HepG2 (cell line): ENCODE measurements around the gene SH3PXD2A. TPM values are rescaled to one million over a fixed set of nuclear protein-coding genes. Genes with fewer than 3 reads are reported as not detected.

Experiments used
- ATAC-seq: fragments of 200-7000 bp; cut with Tn5 transposase; 3 replicates; pipeline ENCODE4 v1.9.1; 2020; ENCODE audit warnings: mild to moderate bottlenecking, moderate library complexity
- BruUV-seq: library from RNA; stranded (reverse); fragments of 400-500 nt; replicated peaks from 2 replicates; lab custom pipeline; 2021; lab: Mats Ljungman, UMichigan
- CTCF ChIA-PET: fragments of 300-600 bp; formaldehyde crosslinking; extraction: SDS; loops from one replicate; lab custom pipeline; 2021; ENCODE audit warnings: low total read pairs, inconsistent platforms, low intra/inter-chr PET ratio; lab: Yijun Ruan, JAX
- POLR2A ChIA-PET: fragments of 350-600 bp; sonication (Branson Sonifier 250); formaldehyde crosslinking; loops from one replicate; lab custom pipeline; 2020; ENCODE audit warnings: antibody characterized with exemption, inconsistent platforms; lab: Yijun Ruan, JAX
- DNase-seq: peaks from one replicate; pipeline ENCODE4 v3.0.0-alpha.2; 2015; ENCODE audit warnings: low spot score
- FAIRE-seq: peaks from 3 replicates; lab custom pipeline; 2011; peaks lifted over from hg19 to GRCh38; lab: Jason Lieb, UNC
- H2AFZ ChIP-seq: one replicate; pipeline ENCODE4 v1.6.1; 2011; ENCODE audit warnings: low read length, inconsistent platforms
- H3K27ac ChIP-seq: fragments of 300-600 bp; 3 replicates; pipeline ENCODE4 v1.8.0; 2011; ENCODE audit warnings: mixed run types, mild to moderate bottlenecking, mixed read lengths, low read length, inconsistent platforms; ENCODE audit not compliant: insufficient read depth; ENCODE audit errors: extremely low read length
- H3K27me3 ChIP-seq, 2 experiments: fragments of 200-600 bp in 1 of 2; 2 replicates in 1 of 2; 3 replicates in 1 of 2; pipeline versions ENCODE4 v1.6.0 to v1.8.0; 2011; ENCODE audit warnings: low read length in 2 of 2, mild to moderate bottlenecking in 2 of 2, moderate library complexity in 2 of 2, inconsistent platforms in 1 of 2; ENCODE audit not compliant: insufficient read depth in 2 of 2, control insufficient read depth in 1 of 2
- H3K36me3 ChIP-seq, 2 experiments: fragments of 200-600 bp in 1 of 2; replicated peaks in 1 of 2; 2 replicates in 1 of 2; 3 replicates in 1 of 2; pipeline versions ENCODE4 v1.5.1 to v1.8.0; 2011; ENCODE audit warnings: low read length in 2 of 2, inconsistent platforms in 1 of 2; ENCODE audit not compliant: insufficient read depth in 2 of 2, control insufficient read depth in 1 of 2
- H3K4me1 ChIP-seq: 2 replicates; pipeline ENCODE4 v1.5.1; 2012; ENCODE audit warnings: low read length, inconsistent platforms; ENCODE audit not compliant: insufficient read depth
- H3K4me2 ChIP-seq: 2 replicates; pipeline ENCODE4 v1.6.0; 2011; ENCODE audit warnings: low read depth, low read length, inconsistent platforms
- H3K4me3 ChIP-seq, 3 experiments: fragments of 200-600 bp in 1 of 3; sonication (generic), shearing (Covaris generic) in 1 of 3; replicated peaks in 1 of 3; 2 replicates each; pipeline ENCODE4 v1.5.1; 2011 to 2016; ENCODE audit warnings: low read length in 3 of 3, inconsistent platforms in 2 of 3, low read depth in 2 of 3, mild to moderate bottlenecking in 2 of 3, control low read depth in 1 of 3, mixed read lengths in 1 of 3; ENCODE audit not compliant: insufficient read depth in 1 of 3
- H3K79me2 ChIP-seq: one replicate; pipeline ENCODE4 v1.6.1; 2011; ENCODE audit warnings: low read length, inconsistent platforms; ENCODE audit not compliant: insufficient read depth
- H3K9ac ChIP-seq: 2 replicates; pipeline ENCODE4 v1.6.0; 2011; ENCODE audit warnings: mild to moderate bottlenecking, low read depth, low read length, inconsistent platforms; ENCODE audit not compliant: insufficient read depth
- H3K9me3 ChIP-seq: 2 replicates; pipeline ENCODE4 v1.5.1; 2012; ENCODE audit warnings: mild to moderate bottlenecking, low read length
- H4K20me1 ChIP-seq: 2 replicates; pipeline ENCODE4 v1.6.0; 2011; ENCODE audit warnings: inconsistent platforms, mild to moderate bottlenecking, low read length, moderate library complexity; ENCODE audit not compliant: insufficient read depth
- BCL6 ChIP-seq: IDR thresholded peaks from 2 replicates; pipeline ENCODE4 v1.6.1; 2016; ENCODE audit warnings: missing genetic modification reagents, missing compliant biosample characterization
- CEBPG ChIP-seq: IDR thresholded peaks from 2 replicates; pipeline ENCODE4 v1.6.1; 2016
- HES4 ChIP-seq: sonication (generic); formaldehyde crosslinking; IDR thresholded peaks from 2 replicates; pipeline ENCODE4 v1.9.0; 2021; ENCODE audit warnings: mild to moderate bottlenecking, missing genetic modification reagents, borderline replicate concordance
- HHEX ChIP-seq: IDR thresholded peaks from 2 replicates; pipeline ENCODE4 v1.6.1; 2016; ENCODE audit warnings: control low read depth
- HNRNPL ChIP-seq: fragments of 200-400 bp; formaldehyde crosslinking; IDR thresholded peaks from 2 replicates; pipeline ENCODE4 v1.6.1; 2017; ENCODE audit warnings: mild to moderate bottlenecking, low read depth, low read length
- HOXA5 ChIP-seq: sonication (generic); formaldehyde crosslinking; IDR thresholded peaks from 2 replicates; pipeline ENCODE4 v1.4.0; 2020; ENCODE audit warnings: missing genetic modification reagents
- IRF2 ChIP-seq: IDR thresholded peaks from 2 replicates; pipeline ENCODE4 v1.6.1; 2018; ENCODE audit warnings: missing genetic modification reagents, missing compliant biosample characterization
- MIER2 ChIP-seq: IDR thresholded peaks from 2 replicates; pipeline ENCODE4 v1.6.1; 2016; ENCODE audit warnings: missing biosample characterization, missing genetic modification reagents
- MXD4 ChIP-seq: IDR thresholded peaks from 2 replicates; pipeline ENCODE4 v1.6.1; 2016; ENCODE audit warnings: mild to moderate bottlenecking, missing biosample characterization, missing genetic modification reagents
- RAD21 ChIP-seq: fragments of 450-650 bp; formaldehyde crosslinking; IDR thresholded peaks from 2 replicates; pipeline ENCODE4 v1.5.0; 2020; ENCODE audit warnings: mild to moderate bottlenecking
- SMC3 ChIP-seq: IDR thresholded peaks from 2 replicates; pipeline ENCODE4 v1.6.1; 2011; ENCODE audit warnings: low read length, improper control_type of control experiment
- STAG1 ChIP-seq: sonication (generic); formaldehyde crosslinking; IDR thresholded peaks from 2 replicates; pipeline ENCODE4 v1.4.0; 2020; ENCODE audit warnings: missing genetic modification reagents
- XRCC5 ChIP-seq: fragments of 200-400 bp; formaldehyde crosslinking; optimal IDR thresholded peaks from 2 replicates; pipeline ENCODE3; 2017; ENCODE audit warnings: mild to moderate bottlenecking, low read length
- ZKSCAN1 ChIP-seq: fragments of 150-350 bp; IDR thresholded peaks from 2 replicates; pipeline ENCODE4 v1.6.1; 2014; ENCODE audit warnings: low read length
- ZNF501 ChIP-seq: sonication (generic); formaldehyde crosslinking; IDR thresholded peaks from 2 replicates; pipeline ENCODE4 v1.5.1; 2020; ENCODE audit warnings: mild to moderate bottlenecking, moderate library complexity, missing genetic modification reagents
- ZNF777 ChIP-seq: sonication (generic); formaldehyde crosslinking; IDR thresholded peaks from 2 replicates; pipeline ENCODE4 v1.4.0; 2020; ENCODE audit warnings: missing genetic modification reagents
- ZNF790 ChIP-seq: sonication (generic); formaldehyde crosslinking; IDR thresholded peaks from 2 replicates; pipeline ENCODE4 v1.8.0; 2022; ENCODE audit warnings: missing genetic modification reagents, mild to moderate bottlenecking, borderline replicate concordance
- ZSCAN22 ChIP-seq: sonication (generic); formaldehyde crosslinking; IDR thresholded peaks from 2 replicates; pipeline ENCODE4 v1.4.0; 2020; ENCODE audit warnings: mild to moderate bottlenecking, missing genetic modification reagents
- WGBS: methylation state at CpG from one replicate; pipeline ENCODE4 v1.1.6; 2017; ENCODE audit warnings: low lambda C conversion rate; 5-methylcytosine and 5-hydroxymethylcytosine counted together
- in situ Hi-C: cut with HindIII; loops from 2 replicates; pipeline ENCODE4 v1.10.0; 2017; ENCODE audit warnings: low pct_unique_long_range_greater_than_20kb; ENCODE audit not compliant: extremely low pct_ligation_motif_present
- intact Hi-C: fragments of 100-400 bp; cut with micrococcal nuclease; formaldehyde crosslinking; loops from one replicate; pipeline ENCODE4 v1.10.0; 2022; ENCODE audit not compliant: unreplicated experiment
- polyA plus RNA-seq, 8 experiments: library from polyadenylated mRNA; depleted of rRNA in 3 of 8; stranded (reverse) in 7 of 8; unstranded in 1 of 8; fragments of >200 nt; fragmentation: Illumina TruSeq in 4 of 8; extraction: Trizol in 4 of 8; gene quantifications; 2 replicates each; pipeline versions ENCODE4 v1.2.1 to v1.2.3, GENCODE V29; 2011 to 2016; ENCODE audit warnings: low read depth in 4 of 8, missing spikeins in 1 of 8, mixed read lengths in 1 of 8; ENCODE audit not compliant: insufficient read depth in 1 of 8
- total RNA-seq, 5 experiments: library from RNA; depleted of rRNA; stranded (reverse); fragments of >200 nt; fragmentation: Illumina TruSeq; extraction: Trizol; gene quantifications; 2 replicates each; pipeline ENCODE4 v1.2.3, GENCODE V29; 2016; ENCODE audit warnings: low read depth in 1 of 5
- TF ChIP-seq, protein P1 (sequence below): sonication (generic); formaldehyde crosslinking; IDR thresholded peaks from 2 replicates; pipeline ENCODE4 v1.5.0; 2020; ENCODE audit warnings: mild to moderate bottlenecking, missing genetic modification reagents, moderate library complexity
- TF ChIP-seq, protein P2 (sequence below): sonication (generic); formaldehyde crosslinking; IDR thresholded peaks from 2 replicates; pipeline ENCODE4 v1.5.1; 2020; ENCODE audit warnings: mild to moderate bottlenecking, moderate library complexity, missing genetic modification reagents
- TF ChIP-seq, protein P3 (sequence below): IDR thresholded peaks from 2 replicates; pipeline ENCODE4 v1.6.1; 2016; ENCODE audit warnings: missing biosample characterization, missing genetic modification reagents, low read depth

The SH3PXD2A gene
- total and polyA plus RNA-seq, 2 of the 13 experiments (the other 11 are each of a cell fraction or from before 2014, with no cell fraction given): 11.1 to 11.3 TPM

DNA sequence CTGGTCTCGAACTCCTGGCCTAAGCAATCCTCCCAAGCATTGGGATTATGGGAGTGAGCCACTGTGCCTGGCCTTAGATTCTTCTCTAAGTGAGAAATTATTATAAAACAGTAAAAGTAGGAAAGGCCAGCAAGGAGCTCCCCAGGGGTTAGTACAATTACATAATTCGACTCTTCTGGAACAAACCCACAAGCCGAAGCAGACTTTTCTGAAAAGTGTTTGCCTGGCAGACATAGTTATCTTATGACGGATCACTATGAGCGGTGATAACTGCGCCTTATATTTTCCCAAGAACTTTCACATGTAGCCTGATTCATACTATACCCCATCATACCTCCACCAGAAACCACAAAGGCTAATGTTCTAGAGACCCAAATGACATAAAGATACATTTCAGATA is 30.2 kb upstream of the SH3PXD2A start (continued):
- TF ChIP-seq HNRNPL (no peak), HES4 (CRISPR knock-in tag) (no peak)

DNA sequence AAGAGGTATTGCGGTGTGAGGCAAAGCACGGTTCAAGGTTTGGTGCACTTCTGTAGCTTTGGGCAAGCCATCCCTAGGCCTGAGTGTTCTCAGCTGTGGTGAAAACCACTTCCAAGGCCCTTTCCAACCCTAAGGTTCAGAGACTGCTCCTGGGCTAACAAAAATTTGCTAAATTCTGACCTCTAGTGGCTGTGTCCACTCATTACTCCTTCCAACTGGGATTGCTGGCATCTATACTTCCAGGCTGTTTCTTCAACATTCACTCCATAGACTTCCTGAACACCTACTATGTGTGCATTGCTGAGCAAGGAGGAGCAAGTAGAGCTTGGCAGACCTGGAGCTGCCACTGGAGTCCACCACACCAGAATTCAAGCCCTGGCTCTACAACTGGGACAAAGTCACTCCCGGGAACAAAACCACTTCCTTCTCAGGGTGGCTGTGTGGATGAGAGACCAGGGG is 29.3 kb upstream of the SH3PXD2A start:
- no peaks in the 10 kb centered on the region for H3K27me3 ChIP-seq
- 82% methylated on average over 3 of the region's 3 CpGs for WGBS
- TF ChIP-seq HOXA5 (CRISPR knock-in tag) (no peak), MIER2 (CRISPR knock-in tag) (peak; percentile 34; the same call in 1 of the 2 replicates), XRCC5 (peak; percentile 33), ZSCAN22 (CRISPR knock-in tag) (no peak), IRF2 (CRISPR knock-in tag) (peak; percentile 47; the same call in 1 of the 2 replicates), ZNF501 (CRISPR knock-in tag) (0 out of 2 replicates have a peak, but pooled peaks have one; percentile 35), STAG1 (CRISPR knock-in tag) (peak; percentile 88), ZKSCAN1 (peak; percentile 89), RAD21 (CRISPR knock-in tag) (peak; percentile 66), ZNF790 (no peak), HHEX (CRISPR knock-in tag) (no peak), BCL6 (CRISPR knock-in tag) (no peak), MXD4 (CRISPR knock-in tag) (0 out of 2 replicates have a peak, but pooled peaks have one; percentile 50), SMC3 (peak; percentile 83), ZNF777 (CRISPR knock-in tag) (no peak), CEBPG (no peak)
- TF ChIP-seq, protein P1, sequence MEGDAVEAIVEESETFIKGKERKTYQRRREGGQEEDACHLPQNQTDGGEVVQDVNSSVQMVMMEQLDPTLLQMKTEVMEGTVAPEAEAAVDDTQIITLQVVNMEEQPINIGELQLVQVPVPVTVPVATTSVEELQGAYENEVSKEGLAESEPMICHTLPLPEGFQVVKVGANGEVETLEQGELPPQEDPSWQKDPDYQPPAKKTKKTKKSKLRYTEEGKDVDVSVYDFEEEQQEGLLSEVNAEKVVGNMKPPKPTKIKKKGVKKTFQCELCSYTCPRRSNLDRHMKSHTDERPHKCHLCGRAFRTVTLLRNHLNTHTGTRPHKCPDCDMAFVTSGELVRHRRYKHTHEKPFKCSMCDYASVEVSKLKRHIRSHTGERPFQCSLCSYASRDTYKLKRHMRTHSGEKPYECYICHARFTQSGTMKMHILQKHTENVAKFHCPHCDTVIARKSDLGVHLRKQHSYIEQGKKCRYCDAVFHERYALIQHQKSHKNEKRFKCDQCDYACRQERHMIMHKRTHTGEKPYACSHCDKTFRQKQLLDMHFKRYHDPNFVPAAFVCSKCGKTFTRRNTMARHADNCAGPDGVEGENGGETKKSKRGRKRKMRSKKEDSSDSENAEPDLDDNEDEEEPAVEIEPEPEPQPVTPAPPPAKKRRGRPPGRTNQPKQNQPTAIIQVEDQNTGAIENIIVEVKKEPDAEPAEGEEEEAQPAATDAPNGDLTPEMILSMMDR (CRISPR knock-in tag): peak; percentile 88
- TF ChIP-seq, protein P2, sequence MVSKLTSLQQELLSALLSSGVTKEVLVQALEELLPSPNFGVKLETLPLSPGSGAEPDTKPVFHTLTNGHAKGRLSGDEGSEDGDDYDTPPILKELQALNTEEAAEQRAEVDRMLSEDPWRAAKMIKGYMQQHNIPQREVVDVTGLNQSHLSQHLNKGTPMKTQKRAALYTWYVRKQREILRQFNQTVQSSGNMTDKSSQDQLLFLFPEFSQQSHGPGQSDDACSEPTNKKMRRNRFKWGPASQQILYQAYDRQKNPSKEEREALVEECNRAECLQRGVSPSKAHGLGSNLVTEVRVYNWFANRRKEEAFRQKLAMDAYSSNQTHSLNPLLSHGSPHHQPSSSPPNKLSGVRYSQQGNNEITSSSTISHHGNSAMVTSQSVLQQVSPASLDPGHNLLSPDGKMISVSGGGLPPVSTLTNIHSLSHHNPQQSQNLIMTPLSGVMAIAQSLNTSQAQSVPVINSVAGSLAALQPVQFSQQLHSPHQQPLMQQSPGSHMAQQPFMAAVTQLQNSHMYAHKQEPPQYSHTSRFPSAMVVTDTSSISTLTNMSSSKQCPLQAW (CRISPR knock-in tag): 0 out of 2 replicates have a peak, but pooled peaks have one; percentile 53
- TF ChIP-seq, protein P3, sequence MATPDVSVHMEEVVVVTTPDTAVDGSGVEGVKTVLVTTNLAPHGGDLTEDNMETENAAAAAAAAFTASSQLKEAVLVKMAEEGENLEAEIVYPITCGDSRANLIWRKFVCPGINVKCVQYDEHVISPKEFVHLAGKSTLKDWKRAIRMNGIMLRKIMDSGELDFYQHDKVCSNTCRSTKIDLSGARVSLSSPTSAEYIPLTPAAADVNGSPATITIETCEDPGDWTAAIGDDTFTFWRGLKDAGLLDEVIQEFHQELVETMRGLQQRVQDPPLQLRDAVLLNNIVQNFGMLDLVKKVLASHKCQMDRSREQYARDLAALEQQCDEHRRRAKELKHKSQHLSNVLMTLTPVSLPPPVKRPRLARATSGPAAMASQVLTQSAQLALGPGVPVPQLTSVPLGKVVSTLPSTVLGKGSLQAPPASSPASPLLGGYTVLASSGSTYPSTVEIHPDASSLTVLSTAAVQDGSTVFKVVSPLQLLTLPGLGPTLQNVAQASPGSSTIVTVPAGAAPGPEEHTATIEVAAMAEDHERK (CRISPR knock-in tag): no peak

More for the DNA sequence above, 29.3 kb upstream of the SH3PXD2A start:
- ChIA-PET POLR2A (no interaction called here), CTCF (interaction anchor here (0.7 to 2.4 kb wide), 3 partner anchors 103 to 286 kb away, joined by 5 to 20 read pairs (median 5); no protein-coding TSS in a partner anchor)
- Histone ChIP-seq H3K27ac (no peak overlapping the region), H3K9ac (no peak overlapping the region), H3K4me3 (no peak overlapping the region), H3K9me3 (no peaks in the 10 kb centered on the region), H3K4me2 (no peak overlapping the region), H4K20me1 (no peaks in the 10 kb centered on the region), H3K4me1 (peaks cover 16% of the 10 kb centered on the region), H3K36me3 (peaks cover 9 to 26% of the 10 kb centered on the region in 2 experiments; a peak in 4 of 5 replicates), H2AFZ (no peak overlapping the region), H3K79me2 (no peaks in the 10 kb centered on the region)
- intact Hi-C loops (loop anchor here (1.0 to 5.0 kb wide), 2 partner anchors 98 to 171 kb away; no protein-coding TSS in a partner anchor), in situ Hi-C loops (loop anchor here (5.0 kb wide), 1 partner anchor 238 kb away; the partner anchor contains the start of gene SFR1)
- FAIRE-seq (peak; percentile 95), ATAC-seq (peak; percentile 89), DNase-seq (peak; percentile 53)
- BruUV-seq: no TSS peak
